GM19452 (cell line): Measurements from ENCODE around the gene LYRM4.

Experiments used
- ATAC-seq: cut with Tn5 transposase; IDR thresholded peaks from one replicate; pipeline ENCODE4 v1.9.1; 2021; ENCODE audit not compliant: unreplicated experiment

Gene LYRM4

GRCh38 chr6:5247201-5247600 is 13.5 kb downstream of the LYRM4 start:
- no peak for ATAC-seq

- ATAC-seq, result no peak
Measured at GRCh38 chr6:5246141-5247097, 14.3 kb downstream of the LYRM4 start.

GRCh38 chr6:5243069-5243468 is 17.7 kb downstream of the LYRM4 start:
- no peak for ATAC-seq

GRCh38 chr6:5241252-5241651 is 19.5 kb downstream of the LYRM4 start:
- no peak for ATAC-seq

DNA sequence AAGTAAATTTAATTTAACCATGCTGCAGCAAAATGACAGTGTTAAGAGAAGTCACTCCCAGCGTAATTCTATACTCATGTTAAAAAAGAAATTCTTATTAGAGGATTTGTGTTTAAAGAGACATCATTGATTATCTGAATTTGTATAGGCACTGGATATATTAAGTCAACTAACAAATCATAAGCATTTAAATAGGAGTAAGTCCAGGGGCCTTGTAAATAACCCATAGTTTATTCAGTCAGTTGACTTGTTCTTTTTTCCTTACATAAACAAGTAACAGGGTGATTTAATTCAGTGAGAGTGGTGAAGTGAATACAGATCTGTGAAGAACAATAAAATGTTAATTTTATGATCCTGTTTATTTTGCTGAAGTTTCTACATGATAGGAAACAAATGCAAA is 22.4 kb downstream of the LYRM4 start:
- no peak for ATAC-seq

DNA sequence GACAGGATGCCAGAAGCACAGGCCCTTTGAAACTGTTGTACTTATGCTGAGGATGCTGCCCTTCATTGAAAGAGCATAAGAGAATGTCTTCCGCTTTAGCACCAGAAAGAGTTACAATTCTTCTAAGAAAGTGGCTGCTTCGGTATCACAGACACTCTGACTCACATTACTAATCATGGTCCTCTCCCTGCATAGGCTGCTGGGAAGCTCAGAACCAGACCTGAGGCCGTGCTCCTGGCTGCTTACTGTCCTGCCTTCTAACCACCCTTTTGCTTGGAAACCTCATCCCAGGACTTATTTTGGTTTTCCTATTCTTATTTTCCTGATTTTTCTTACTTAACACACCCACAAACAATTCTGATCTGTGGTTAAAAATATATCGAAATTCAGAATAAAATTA is 22.9 kb downstream of the LYRM4 start:
- ATAC-seq, result no peak

DNA sequence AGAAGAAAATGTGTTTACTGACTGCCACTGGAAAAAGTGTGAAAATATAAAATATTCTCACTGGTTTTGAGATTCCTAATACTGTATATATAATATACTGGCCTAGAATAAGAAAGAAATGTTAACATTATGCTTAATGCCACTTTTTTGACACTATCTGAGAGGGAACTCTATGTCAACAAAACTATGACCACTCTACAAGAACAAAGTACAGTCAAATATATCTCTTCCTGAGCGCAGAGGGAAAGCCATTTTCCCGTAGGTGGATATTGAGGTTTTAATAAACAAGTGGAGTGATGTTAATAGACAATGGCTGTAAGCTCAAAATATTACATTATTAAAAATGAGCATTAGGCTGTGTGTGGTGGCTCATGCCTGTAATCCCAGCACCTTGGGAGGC is 24.9 kb downstream of the LYRM4 start:
- no peak for ATAC-seq

GRCh38 chr6:5234874-5235273 is 25.9 kb downstream of the LYRM4 start:
- no peak for ATAC-seq

GRCh38 chr6:5231289-5231688 is 29.5 kb downstream of the LYRM4 start:
- ATAC-seq, result no peak

DNA sequence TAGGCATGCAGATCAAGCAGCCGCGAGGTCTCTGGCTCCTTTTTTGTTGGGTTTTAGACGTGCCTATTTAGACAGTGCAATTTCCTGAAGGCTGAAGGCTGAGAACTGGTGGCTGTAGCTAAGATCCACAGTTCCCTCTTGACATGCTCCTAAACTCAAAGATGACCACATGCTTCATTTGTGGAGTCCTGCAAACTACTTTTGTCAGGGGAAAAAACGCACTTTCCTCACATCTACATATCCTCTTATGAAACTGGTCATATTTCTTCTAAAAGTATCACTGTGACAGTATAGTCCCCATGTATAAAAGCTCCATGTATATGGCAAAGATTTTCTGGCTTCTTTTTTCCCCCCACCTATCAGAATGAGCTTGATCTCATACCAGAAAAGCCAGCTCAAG is 30.7 kb downstream of the LYRM4 start:
- ATAC-seq, result no peak

DNA sequence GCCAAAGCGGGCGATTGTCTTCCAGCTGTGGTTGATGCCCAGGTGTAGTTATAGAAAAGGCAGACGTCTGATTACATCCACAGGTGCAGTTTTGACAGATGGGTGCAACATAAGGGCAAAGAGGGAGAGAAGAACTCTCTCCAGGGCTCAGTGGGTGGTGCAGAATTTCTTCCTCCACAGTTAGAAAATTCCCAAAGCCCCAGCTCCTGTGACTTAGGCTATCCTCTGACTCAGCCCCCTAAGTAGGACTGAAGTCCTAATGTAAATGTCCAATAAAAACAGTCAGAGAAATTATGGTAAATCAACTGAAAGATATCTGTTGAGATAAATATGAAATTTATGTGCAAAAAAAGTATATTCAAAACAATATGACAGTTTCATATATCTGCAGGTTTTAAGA is 31.4 kb downstream of the LYRM4 start:
- no peak for ATAC-seq

GRCh38 chr6:5223309-5223708 is 37.4 kb downstream of the LYRM4 start:
- ATAC-seq, result no peak

DNA sequence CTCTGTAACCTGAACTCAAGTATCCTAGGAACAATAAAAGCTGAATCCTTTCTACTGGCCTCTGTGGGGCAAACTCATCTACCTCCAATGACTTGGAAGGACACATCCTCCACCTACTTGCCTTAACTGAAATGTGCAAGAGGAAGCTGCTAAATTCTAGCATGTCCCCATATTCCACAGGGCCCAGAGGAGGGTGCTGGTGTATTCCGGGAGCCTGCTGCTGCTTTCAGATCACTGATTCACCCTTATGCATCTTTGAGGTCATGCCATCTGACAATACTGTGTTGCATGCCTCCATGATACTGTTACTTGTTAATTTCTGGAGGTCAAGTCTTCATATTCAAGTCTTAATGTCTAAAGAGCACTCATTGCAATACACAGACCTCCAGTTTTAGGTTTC is 40.3 kb downstream of the LYRM4 start:
- no peak for ATAC-seq

GRCh38 chr6:5219011-5219691 is 41.6 kb downstream of the LYRM4 start:
- ATAC-seq, result no peak

DNA sequence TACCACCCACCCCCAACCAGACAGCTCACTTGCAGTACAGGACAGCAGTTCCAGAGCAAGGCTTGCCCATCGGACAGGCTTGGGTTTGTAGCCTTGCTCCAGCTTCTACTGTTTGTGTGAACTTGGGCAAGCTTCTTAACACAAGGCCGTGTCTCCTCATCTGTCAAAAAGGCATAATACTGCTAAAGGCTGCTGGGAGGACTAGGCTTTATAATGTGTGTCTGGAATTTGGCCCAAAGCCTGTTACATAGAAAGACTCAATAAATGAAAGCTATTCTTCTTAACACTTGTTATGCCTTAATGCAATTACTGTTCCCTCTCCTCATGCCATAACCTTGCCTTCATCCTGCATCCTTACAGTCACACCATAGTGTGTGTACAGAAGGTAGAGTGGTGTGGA is 43.4 kb downstream of the LYRM4 start:
- no peak for ATAC-seq

DNA sequence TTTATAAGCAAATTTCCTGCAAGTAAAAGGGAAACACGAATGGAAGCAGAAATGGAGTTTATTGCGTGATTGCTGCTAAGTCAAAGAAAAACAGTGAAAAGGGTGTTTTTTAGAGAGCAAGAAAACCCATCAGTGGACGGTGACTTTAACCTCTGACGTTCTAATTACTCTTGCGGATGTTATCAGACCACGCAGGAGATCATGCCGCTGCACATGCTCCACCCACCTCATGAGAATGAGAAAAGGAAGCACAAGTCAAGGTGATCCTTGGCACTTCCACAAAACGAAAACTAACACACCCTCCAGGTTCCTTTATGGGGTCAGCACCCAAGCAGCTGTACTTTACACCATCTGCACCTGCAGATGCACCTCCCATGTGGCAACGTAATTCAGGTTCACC is 45.0 kb downstream of the LYRM4 start:
- ATAC-seq, result no peak

- ATAC-seq, result no peak
Measured at GRCh38 chr6:5215159-5215558, 45.6 kb downstream of the LYRM4 start.

DNA sequence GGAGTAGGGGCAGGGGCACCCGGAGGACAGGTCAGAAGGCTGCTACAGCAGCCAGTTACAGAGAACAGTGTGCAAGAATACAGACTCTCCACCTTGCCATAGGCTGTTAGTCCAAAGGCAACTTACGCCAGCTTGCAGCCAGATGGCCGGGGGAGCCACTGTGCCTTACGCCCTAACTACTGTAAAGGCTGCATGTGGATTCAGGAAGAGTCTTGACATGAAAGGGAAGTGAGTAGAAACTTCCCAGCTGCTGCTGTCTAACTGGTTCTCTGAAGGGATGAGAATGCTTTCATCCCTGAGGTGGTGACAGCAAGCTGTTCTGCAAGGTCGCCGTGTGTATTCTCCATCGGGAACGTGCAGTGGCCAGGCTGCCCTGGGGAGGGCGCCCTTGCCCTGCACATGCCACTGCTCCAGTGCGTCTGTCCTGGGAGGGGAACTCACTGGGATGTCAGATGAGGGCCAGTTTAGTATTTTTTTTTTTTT is 46.1 kb downstream of the LYRM4 start:
- ATAC-seq, result no peak

DNA sequence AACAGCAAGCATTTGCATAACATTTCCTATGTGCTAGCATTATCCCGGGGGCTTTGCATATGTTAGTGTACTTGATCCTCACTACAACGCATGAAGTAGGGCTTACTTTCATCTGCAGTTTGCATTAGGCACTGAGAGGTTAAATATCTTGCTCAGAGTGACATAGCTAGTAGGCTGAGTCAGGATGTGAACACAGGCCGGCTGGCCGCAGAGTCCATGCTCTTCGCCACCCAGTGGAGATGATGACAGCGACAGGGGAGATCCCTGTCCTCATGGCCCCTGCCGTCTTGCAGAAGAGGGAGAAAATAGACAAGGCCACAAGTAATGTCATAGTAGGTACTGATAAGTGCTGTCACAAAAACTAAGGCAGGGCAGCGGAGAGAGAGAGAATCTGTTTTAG is 46.9 kb downstream of the LYRM4 start:
- ATAC-seq, result no peak

DNA sequence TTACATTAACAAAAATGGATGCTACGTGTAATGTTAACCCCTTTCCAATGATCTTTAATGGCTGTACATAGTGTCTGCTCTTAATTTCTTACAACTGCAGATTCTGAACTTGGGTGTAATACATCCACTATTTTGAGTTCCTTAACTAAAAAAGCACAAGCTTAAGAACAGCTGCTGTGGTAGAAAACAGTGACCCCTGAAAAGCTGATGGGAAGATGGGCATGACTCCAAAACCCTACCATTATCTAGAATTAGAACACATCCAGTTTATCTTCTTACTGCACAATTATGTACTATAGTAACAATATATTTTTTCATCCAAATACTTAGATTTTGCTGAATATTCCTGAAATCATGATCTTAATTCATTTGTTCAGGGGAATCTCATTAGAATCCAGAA is 49.3 kb downstream of the LYRM4 start:
- no peak for ATAC-seq

DNA sequence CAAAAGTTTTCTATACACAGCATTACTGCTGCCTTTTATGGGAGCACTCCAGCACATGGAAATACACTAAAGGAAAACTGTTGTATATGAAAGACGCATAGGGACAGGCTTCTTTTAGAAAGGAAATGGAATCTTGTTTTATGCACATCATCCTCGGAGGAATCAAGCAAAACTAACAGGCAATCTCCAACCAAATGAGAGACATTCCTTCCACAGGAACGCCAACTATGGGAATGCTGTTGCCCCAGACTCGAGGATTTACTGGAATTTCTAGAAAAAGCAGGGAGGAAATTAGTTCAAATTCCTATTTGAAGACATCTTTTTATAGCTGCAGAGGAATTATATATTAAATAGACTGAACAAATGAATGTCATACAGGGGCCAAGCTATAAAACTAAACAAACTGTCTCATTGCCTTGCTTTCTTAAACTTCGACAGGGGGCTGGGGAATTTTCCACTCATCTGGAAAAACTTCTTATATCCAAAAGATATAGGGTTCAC is 52.2 kb downstream of the LYRM4 start:
- no peak for ATAC-seq

DNA sequence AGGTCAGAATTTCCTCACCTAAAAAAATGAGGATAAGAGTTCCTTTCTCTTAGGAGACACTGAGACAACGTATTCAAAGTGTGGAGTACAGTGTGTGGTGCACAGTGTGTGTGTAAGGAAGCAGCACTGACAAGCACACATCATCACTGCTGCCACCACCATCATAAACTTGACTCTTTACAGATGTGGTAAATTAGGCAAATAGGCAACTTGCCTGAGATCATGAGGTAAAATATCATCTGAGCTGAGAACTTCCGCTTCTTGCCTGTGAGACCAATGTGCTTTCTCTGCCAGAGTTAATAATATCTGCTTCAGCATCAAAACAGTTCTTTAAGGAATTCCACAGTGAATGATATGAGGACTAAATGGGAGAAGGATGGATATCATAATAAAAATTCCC is 52.7 kb downstream of the LYRM4 start:
- ATAC-seq, result no peak
